Measurements from ENCODE around the gene RNF144A. TPM values are rescaled to one million over a fixed set of nuclear protein-coding genes. Genes with fewer than 3 reads are reported as not detected.

RNF144A gene
- total RNA-seq, result 52.3 to 54.4 TPM (median 52.8 TPM) in 3 replicates

GRCh38 chr2:6917071-6917760 lies at the start of gene RNF144A:
Gene RNF144A, plus strand, starts transcription at chr2:6917412. Its CDS starts 79,515 bp downstream, at chr2:6996927.
- DNase-seq (ENCODE audit: low spot score in 2 of 2, unreplicated experiment in 2 of 2), result peak; percentile 75 to 88
- Mint-ChIP-seq H3K36me3 (peaks cover 12% of the 10 kb centered on the region), H3K9me3 (no peaks in the 10 kb centered on the region), H3K27me3 (ENCODE audit: low read depth) (no peaks in the 10 kb centered on the region), H3K27ac (peak within 1 kb of the TSS; percentile 39), H3K4me1 (peaks cover 34% of the 10 kb centered on the region), H3K4me3 (peak within 1 kb of the TSS; percentile 71)
- peak; percentile 39 for TF ChIP-seq CTCF (IDR thresholded peaks at IDR 0.05; ENCODE audit: unreplicated experiment)

GRCh38 chr2:6872394-6872793 lies 44.8 kb upstream of the RNF144A start:
- Mint-ChIP-seq H3K27ac (no peak overlapping the region), H3K36me3 (peaks cover 4% of the 10 kb centered on the region), H3K4me3 (no peak overlapping the region), H3K27me3 (ENCODE audit: low read depth) (peaks cover 41% of the 10 kb centered on the region), H3K9me3 (peaks cover 8% of the 10 kb centered on the region), H3K4me1 (peaks cover 6% of the 10 kb centered on the region)
- DNase-seq (ENCODE audit: low spot score in 2 of 2, unreplicated experiment in 2 of 2), result no peak
- TF ChIP-seq CTCF (IDR thresholded peaks at IDR 0.05; ENCODE audit: unreplicated experiment), result no peak

GRCh38 chr2:6874032-6874431 lies 43.2 kb upstream of the RNF144A start:
- peaks cover 4% of the 10 kb centered on the region for H3K36me3 Mint-ChIP-seq
- H3K27ac Mint-ChIP-seq, result no peak overlapping the region
- H3K4me1 Mint-ChIP-seq, result peaks cover 6% of the 10 kb centered on the region
- DNase-seq (ENCODE audit: low spot score in 2 of 2, unreplicated experiment in 2 of 2), result no peak
- no peak for TF ChIP-seq CTCF (IDR thresholded peaks at IDR 0.05; ENCODE audit: unreplicated experiment)
- H3K4me3 Mint-ChIP-seq, result no peak overlapping the region
- peaks cover 8% of the 10 kb centered on the region for H3K9me3 Mint-ChIP-seq
- peaks cover 54% of the 10 kb centered on the region for H3K27me3 Mint-ChIP-seq (ENCODE audit: low read depth)

GRCh38 chr2:6876309-6876708 lies 40.9 kb upstream of the RNF144A start:
- Mint-ChIP-seq H3K4me3 (no peak overlapping the region), H3K36me3 (peaks cover 10% of the 10 kb centered on the region)

GRCh38 chr2:6877402-6878304 lies 39.6 kb upstream of the RNF144A start, which contains the start of gene RSAD2:
Gene RSAD2, plus strand, starts transcription at chr2:6877777. Its CDS starts 24 bp downstream, at chr2:6877801.
- Mint-ChIP-seq H3K4me1 (peaks cover 8% of the 10 kb centered on the region), H3K27ac (no peak within 1 kb of the TSS), H3K9me3 (peaks cover 19% of the 10 kb centered on the region), H3K36me3 (peaks cover 10% of the 10 kb centered on the region), H3K27me3 (ENCODE audit: low read depth) (peaks cover 59% of the 10 kb centered on the region), H3K4me3 (no peak within 1 kb of the TSS)
- TF ChIP-seq CTCF (IDR thresholded peaks at IDR 0.05; ENCODE audit: unreplicated experiment), result no peak
- DNase-seq (ENCODE audit: low spot score in 2 of 2, unreplicated experiment in 2 of 2), result no peak

More at GRCh38 chr2:6876309-6876708, 40.9 kb upstream of the RNF144A start:
- DNase-seq (ENCODE audit: low spot score in 2 of 2, unreplicated experiment in 2 of 2), result no peak
- no peak for TF ChIP-seq CTCF (IDR thresholded peaks at IDR 0.05; ENCODE audit: unreplicated experiment)
- Mint-ChIP-seq H3K9me3 (peaks cover 19% of the 10 kb centered on the region), H3K4me1 (peaks cover 8% of the 10 kb centered on the region), H3K27me3 (ENCODE audit: low read depth) (peaks cover 56% of the 10 kb centered on the region), H3K27ac (no peak overlapping the region)
